Esophagus muscularis mucosa (tissue), 4 donors: ENCODE measurements around the gene SLX4IP. TPM values are rescaled to one million over a fixed set of nuclear protein-coding genes. Genes with fewer than 3 reads are reported as not detected.

Source experiments
- DNase-seq: peaks from one replicate; pipeline ENCODE4 v3.0.0-alpha.2; 2017; ENCODE audit errors: extremely low spot score
- H3K27ac ChIP-seq, 4 donors: fragments of 200-600 bp; sonication (generic); replicated peaks in 1 of 4; 1 replicate in 3 of 4; 2 replicates in 1 of 4; pipeline ENCODE4 v1.5.1; 2016 to 2019; ENCODE audit warnings: mild to moderate bottlenecking in 1 of 4
- H3K27me3 ChIP-seq, 4 donors: fragments of 200-600 bp; sonication (generic); one replicate each; pipeline versions ENCODE4 v1.5.1 to v1.6.0; 2016 to 2019
- H3K36me3 ChIP-seq, 4 donors: fragments of 200-600 bp; sonication (generic); one replicate each; pipeline ENCODE4 v1.5.1; 2016 to 2019
- H3K4me1 ChIP-seq, 4 donors: fragments of 200-600 bp; sonication (generic); one replicate each; pipeline ENCODE4 v1.5.1; 2016 to 2019
- H3K4me3 ChIP-seq, 4 donors: fragments of 200-600 bp; sonication (generic); 1 replicate in 2 of 4; 2 replicates in 2 of 4; pipeline ENCODE4 v1.5.1; 2016 to 2019; ENCODE audit warnings: mild to moderate bottlenecking in 4 of 4, moderate library complexity in 1 of 4
- H3K9me3 ChIP-seq, 4 donors: fragments of 200-600 bp; sonication (generic); 1 replicate in 3 of 4; 2 replicates in 1 of 4; pipeline ENCODE4 v1.5.1; 2016 to 2019
- EP300 ChIP-seq: sonication (generic); formaldehyde crosslinking; IDR thresholded peaks from one replicate; pipeline ENCODE4 v1.6.1; 2017; ENCODE audit warnings: antibody characterized with exemption
- POLR2A ChIP-seq: fragments of 450-650 bp; IDR thresholded peaks from one replicate; pipeline ENCODE4 v1.6.1; 2017; ENCODE audit warnings: antibody characterized with exemption, moderate library complexity, mild to moderate bottlenecking, low read depth
- POLR2AphosphoS5 ChIP-seq, 2 donors: sonication (generic); formaldehyde crosslinking; IDR thresholded peaks; one replicate each; pipeline ENCODE4 v1.6.1; 2017; ENCODE audit warnings: antibody characterized with exemption in 2 of 2
- WGBS: methylation state at CpG from one replicate; pipeline ENCODE4 v1.1.5; 2018; 5-methylcytosine and 5-hydroxymethylcytosine counted together
- intact Hi-C: fragments of 100-400 bp; cut with DNase I; formaldehyde crosslinking; loops from one replicate; pipeline ENCODE4 v1.15.1; 2023
- total RNA-seq, 4 donors: library from RNA; depleted of rRNA; stranded (reverse); fragments of >200 nt; gene quantifications; one replicate each; pipeline versions ENCODE4 v1.1.0 to v1.2.1, GENCODE V29; 2016
- TF ChIP-seq, protein P1 (sequence below), 3 experiments: fragments of 200-600 bp in 2 of 3; fragments of 450-650 bp in 1 of 3; sonication (generic) in 2 of 3; IDR thresholded peaks; one replicate each; pipeline ENCODE4 v1.5.1; 2017 to 2019; ENCODE audit warnings: antibody characterized with exemption in 3 of 3, mild to moderate bottlenecking in 2 of 3, moderate library complexity in 1 of 3

The SLX4IP gene
- total RNA-seq, 4 donors from 2014 or later: 1.2 to 2.1 (median 1.5) TPM

GRCh38 chr20:10643560-10643873 lies 208.4 kb downstream of the SLX4IP start:
- no peak overlapping the region for H3K27ac ChIP-seq
- H3K36me3 ChIP-seq: peaks cover 39 to 97% (median 80%) of the 10 kb centered on the region in 4 donors
- no peaks in the 10 kb centered on the region for H3K27me3 ChIP-seq
- peaks cover 5 to 11% (median 7%) of the 10 kb centered on the region in 4 donors for H3K4me1 ChIP-seq
- DNase-seq: no peak
- no peak overlapping the region for H3K4me3 ChIP-seq
- WGBS: 95% methylated on average over 7 of the region's 7 CpGs
- intact Hi-C loops: loop anchor here (10.0 kb wide), 1 partner anchor 89 kb away; no protein-coding TSS in a partner anchor
- TF ChIP-seq, protein P1, sequence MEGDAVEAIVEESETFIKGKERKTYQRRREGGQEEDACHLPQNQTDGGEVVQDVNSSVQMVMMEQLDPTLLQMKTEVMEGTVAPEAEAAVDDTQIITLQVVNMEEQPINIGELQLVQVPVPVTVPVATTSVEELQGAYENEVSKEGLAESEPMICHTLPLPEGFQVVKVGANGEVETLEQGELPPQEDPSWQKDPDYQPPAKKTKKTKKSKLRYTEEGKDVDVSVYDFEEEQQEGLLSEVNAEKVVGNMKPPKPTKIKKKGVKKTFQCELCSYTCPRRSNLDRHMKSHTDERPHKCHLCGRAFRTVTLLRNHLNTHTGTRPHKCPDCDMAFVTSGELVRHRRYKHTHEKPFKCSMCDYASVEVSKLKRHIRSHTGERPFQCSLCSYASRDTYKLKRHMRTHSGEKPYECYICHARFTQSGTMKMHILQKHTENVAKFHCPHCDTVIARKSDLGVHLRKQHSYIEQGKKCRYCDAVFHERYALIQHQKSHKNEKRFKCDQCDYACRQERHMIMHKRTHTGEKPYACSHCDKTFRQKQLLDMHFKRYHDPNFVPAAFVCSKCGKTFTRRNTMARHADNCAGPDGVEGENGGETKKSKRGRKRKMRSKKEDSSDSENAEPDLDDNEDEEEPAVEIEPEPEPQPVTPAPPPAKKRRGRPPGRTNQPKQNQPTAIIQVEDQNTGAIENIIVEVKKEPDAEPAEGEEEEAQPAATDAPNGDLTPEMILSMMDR (IDR thresholded peaks at IDR 0.05): no peak
- no peak for TF ChIP-seq POLR2AphosphoS5 (IDR thresholded peaks at IDR 0.05)
- no peak for TF ChIP-seq EP300
- no peak for TF ChIP-seq POLR2A
- no peaks in the 10 kb centered on the region for H3K9me3 ChIP-seq

- TF ChIP-seq POLR2AphosphoS5 (IDR thresholded peaks at IDR 0.05) (no peak), POLR2A (no peak)
- TF ChIP-seq, protein P1 (IDR thresholded peaks at IDR 0.05): no peak
- intact Hi-C loops: loop anchor here (10.0 kb wide), 1 partner anchor 90 kb away; no protein-coding TSS in a partner anchor
- Histone ChIP-seq H3K36me3 (peaks cover 39 to 100% (median 81%) of the 10 kb centered on the region in 4 donors), H3K27ac (peak overlapping the region in 1 of 4 donors; percentile 18), H3K9me3 (no peaks in the 10 kb centered on the region), H3K27me3 (no peaks in the 10 kb centered on the region), H3K4me1 (peaks cover 5 to 7% (median 7%) of the 10 kb centered on the region in 4 donors), H3K4me3 (no peak overlapping the region)
- DNase-seq: no peak
- WGBS: 79% methylated on average over 7 of the region's 14 CpGs
Measured at GRCh38 chr20:10644458-10645204, 209.5 kb downstream of the SLX4IP start.

- peak overlapping the region in 1 of 4 donors; percentile 18 for H3K27ac ChIP-seq
- TF ChIP-seq, protein P1 (IDR thresholded peaks at IDR 0.05): no peak
- TF ChIP-seq POLR2AphosphoS5 (IDR thresholded peaks at IDR 0.05): no peak
- no peak for TF ChIP-seq EP300
- H3K36me3 ChIP-seq: peaks cover 36 to 100% (median 79%) of the 10 kb centered on the region in 4 donors
- DNase-seq: no peak
- no peak overlapping the region for H3K4me3 ChIP-seq
- peaks cover 1 to 12% (median 2%) of the 10 kb centered on the region in 4 donors for H3K4me1 ChIP-seq
- H3K27me3 ChIP-seq: no peaks in the 10 kb centered on the region
- no peaks in the 10 kb centered on the region for H3K9me3 ChIP-seq
- intact Hi-C loops: loop anchor here (10.0 kb wide), 1 partner anchor 90 kb away; no protein-coding TSS in a partner anchor
- WGBS: 91% methylated on average over 8 of the region's 10 CpGs
Measured at GRCh38 chr20:10645205-10645570, 210.1 kb downstream of the SLX4IP start.

- DNase-seq: no peak
- WGBS: 95% methylated on average over 4 of the region's 4 CpGs
- intact Hi-C loops: loop anchor here (10.0 kb wide), 1 partner anchor 91 kb away; no protein-coding TSS in a partner anchor
- Histone ChIP-seq H3K36me3 (peaks cover 28 to 100% (median 78%) of the 10 kb centered on the region in 4 donors), H3K9me3 (no peaks in the 10 kb centered on the region), H3K27ac (no peak overlapping the region), H3K27me3 (no peaks in the 10 kb centered on the region), H3K4me1 (peaks cover 0 to 19% (median 3%) of the 10 kb centered on the region in 4 donors), H3K4me3 (no peak overlapping the region)
- TF ChIP-seq POLR2A: no peak
- TF ChIP-seq, protein P1 (IDR thresholded peaks at IDR 0.05): no peak
- no peak for TF ChIP-seq POLR2AphosphoS5 (IDR thresholded peaks at IDR 0.05)
- no peak for TF ChIP-seq EP300
Measured at GRCh38 chr20:10646006-10646405, 210.9 kb downstream of the SLX4IP start.
